Calu3 (cell line): Measurements from ENCODE around the gene LMX1A. TPM values are rescaled to one million over a fixed set of nuclear protein-coding genes. Genes with fewer than 3 reads are reported as not detected.

Experiments used
- BruUV-seq: library from RNA; stranded (reverse); fragments of 400-500 nt; replicated peaks from 2 replicates; lab custom pipeline; 2021; lab: Mats Ljungman, UMichigan
- CTCF ChIA-PET: fragments of 300-600 bp; sonication (Branson Sonifier 250); formaldehyde crosslinking; loops from one replicate; lab custom pipeline; 2022; ENCODE audit warnings: antibody characterized with exemption; lab: Charles Lee
- DNase-seq: peaks from one replicate; pipeline ENCODE4 v3.0.0; 2022
- H3K27ac Mint-ChIP-seq: one replicate; pipeline ENCODE4 v1.8.0; 2022; ENCODE audit warnings: mixed read lengths; ENCODE audit not compliant: unreplicated experiment
- H3K27me3 Mint-ChIP-seq: one replicate; pipeline ENCODE4 v1.8.0; 2022; ENCODE audit warnings: mixed read lengths; ENCODE audit not compliant: unreplicated experiment
- H3K36me3 Mint-ChIP-seq: one replicate; pipeline ENCODE4 v1.8.0; 2022; ENCODE audit warnings: mild to moderate bottlenecking, moderate library complexity, mixed read lengths; ENCODE audit not compliant: insufficient read depth, unreplicated experiment
- H3K4me1 Mint-ChIP-seq: one replicate; pipeline ENCODE4 v1.8.0; 2022; ENCODE audit warnings: mild to moderate bottlenecking, low read depth, mixed read lengths; ENCODE audit not compliant: unreplicated experiment
- H3K4me3 Mint-ChIP-seq: one replicate; pipeline ENCODE4 v1.8.0; 2022; ENCODE audit warnings: mild to moderate bottlenecking, low read depth, moderate library complexity, mixed read lengths; ENCODE audit not compliant: unreplicated experiment
- H3K9me3 Mint-ChIP-seq: one replicate; pipeline ENCODE4 v1.8.0; 2022; ENCODE audit warnings: low read depth, mixed read lengths; ENCODE audit not compliant: unreplicated experiment
- CTCF ChIP-seq: fragments of 200-600 bp; IDR thresholded peaks from one replicate; pipeline ENCODE4 v1.8.0; 2022; ENCODE audit warnings: antibody characterized with exemption; ENCODE audit not compliant: unreplicated experiment
- intact Hi-C: fragments of 100-400 bp; cut with micrococcal nuclease; formaldehyde crosslinking; loops from one replicate; pipeline ENCODE4 v1.10.0; 2022; ENCODE audit not compliant: unreplicated experiment
- total RNA-seq: library from RNA; stranded (reverse); gene quantifications from 2 replicates; pipeline ENCODE4 v1.2.3, GENCODE V29; 2022

LMX1A gene
- total RNA-seq, 1 experiment from 2014 or later = not detected

GRCh38 chr1:165298203-165298820 lies 58.2 kb downstream of the LMX1A start:
- Mint-ChIP-seq H3K4me3 (no peak overlapping the region), H3K36me3 (no peaks in the 10 kb centered on the region), H3K27ac (no peak overlapping the region), H3K9me3 (no peaks in the 10 kb centered on the region), H3K4me1 (no peaks in the 10 kb centered on the region), H3K27me3 (peaks cover 70% of the 10 kb centered on the region)
- TF ChIP-seq CTCF = no peak
- intact Hi-C loops = no loop called here
- CTCF ChIA-PET = no interaction called here
- BruUV-seq = no TSS peak
- DNase-seq = no peak

- intact Hi-C loops = no loop called here
- no peak for DNase-seq
- Mint-ChIP-seq H3K36me3 (no peaks in the 10 kb centered on the region), H3K27me3 (peaks cover 49% of the 10 kb centered on the region), H3K9me3 (no peaks in the 10 kb centered on the region), H3K4me1 (no peaks in the 10 kb centered on the region), H3K4me3 (no peak overlapping the region), H3K27ac (no peak overlapping the region)
- no TSS peak for BruUV-seq
- CTCF ChIA-PET = interaction anchor here (1.0 to 1.1 kb wide), 2 partner anchors 17 to 39 kb away, joined by 3 to 4 read pairs; no protein-coding TSS in a partner anchor
- no peak for TF ChIP-seq CTCF
Measured at GRCh38 chr1:165296205-165296604, 60.3 kb downstream of the LMX1A start.

GRCh38 chr1:165290148-165290547 lies 66.4 kb downstream of the LMX1A start:
- H3K4me1 Mint-ChIP-seq = no peaks in the 10 kb centered on the region
- no peak for DNase-seq
- no peak overlapping the region for H3K27ac Mint-ChIP-seq
- peaks cover 39% of the 10 kb centered on the region for H3K27me3 Mint-ChIP-seq
- CTCF ChIA-PET = no interaction called here
- H3K9me3 Mint-ChIP-seq = no peaks in the 10 kb centered on the region
- H3K36me3 Mint-ChIP-seq = no peaks in the 10 kb centered on the region
- intact Hi-C loops = no loop called here
- no TSS peak for BruUV-seq
- TF ChIP-seq CTCF = no peak
- H3K4me3 Mint-ChIP-seq = no peak overlapping the region

- no peak overlapping the region for H3K4me3 Mint-ChIP-seq
- no peaks in the 10 kb centered on the region for H3K4me1 Mint-ChIP-seq
- no peak for TF ChIP-seq CTCF
- no TSS peak for BruUV-seq
- no peaks in the 10 kb centered on the region for H3K36me3 Mint-ChIP-seq
- peaks cover 44% of the 10 kb centered on the region for H3K27me3 Mint-ChIP-seq
- no peak for DNase-seq
- no peaks in the 10 kb centered on the region for H3K9me3 Mint-ChIP-seq
- intact Hi-C loops = no loop called here
- H3K27ac Mint-ChIP-seq = no peak overlapping the region
- CTCF ChIA-PET = interaction anchor here (0.9 kb wide), 1 partner anchor 32 kb away, joined by 3 read pairs; no protein-coding TSS in a partner anchor
Measured at GRCh38 chr1:165289556-165289955, 67.0 kb downstream of the LMX1A start.
